ENCODE data around the gene DIP2B. TPM values are rescaled to one million over a fixed set of nuclear protein-coding genes. Genes with fewer than 3 reads are reported as not detected.

Gene DIP2B
- total RNA-seq, 1 experiment from 2014 or later, result 30.2 TPM

DNA sequence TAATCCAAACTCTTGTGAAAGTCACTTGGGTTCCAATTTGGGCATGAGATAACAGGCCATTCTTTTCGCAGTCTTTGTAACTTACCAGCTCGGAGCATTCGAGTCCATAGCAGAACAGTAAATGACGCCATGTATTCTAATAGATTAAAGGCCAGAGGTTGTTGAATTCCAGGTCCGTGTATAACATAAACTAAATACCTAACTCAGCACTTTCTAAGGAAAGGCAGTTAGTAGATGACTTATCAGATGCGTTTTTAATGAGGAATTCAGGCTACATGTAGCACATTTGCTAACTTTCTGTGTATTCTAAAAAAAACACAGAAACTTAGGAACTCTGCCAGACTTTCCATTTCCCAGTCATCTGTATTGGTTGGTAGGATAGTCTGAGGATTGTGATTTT lies 206.3 kb downstream of the DIP2B start:
- Histone ChIP-seq H3K27me3 (ENCODE audit: control insufficient read depth, insufficient read depth, low read length) (no peaks in the 10 kb centered on the region), H3K36me3 (ENCODE audit: control insufficient read depth, insufficient read depth, low read length) (peaks cover 8% of the 10 kb centered on the region), H3K9me3 (ENCODE audit: control insufficient read depth, insufficient read depth, low read depth, low read length) (no peaks in the 10 kb centered on the region), H3K4me3 (ENCODE audit: low read depth in 2 of 2, low read length in 2 of 2) (no peak overlapping the region), H3K27ac (ENCODE audit: low read length) (no peak overlapping the region), H3K4me1 (ENCODE audit: control insufficient read depth, insufficient read depth, low read length) (no peaks in the 10 kb centered on the region)
- BruUV-seq (replicated peaks), result no TSS peak
- CTCF ChIA-PET, result no interaction called here
- intact Hi-C loops (cut with micrococcal nuclease; ENCODE audit: unreplicated experiment) (no loop called here), in situ Hi-C loops (cut with HindIII; ENCODE audit: low pct_unique_long_range_greater_than_20kb, low sequenced_read_pairs) (no loop called here)
- ATAC-seq, result no peak
- DNase-seq (ENCODE audit: low read depth, low spot score), result no peak
- POLR2A ChIA-PET, result no interaction called here
- TF ChIP-seq SIN3A (IDR thresholded peaks at IDR 0.05; ENCODE audit: borderline replicate concordance, insufficient read depth, low read depth, low read length) (no peak), REST (IDR thresholded peaks at IDR 0.05; ENCODE audit: insufficient read depth in 1 of 2, low read depth in 2 of 2, low read length in 1 of 2) (no peak)

- H3K36me3 ChIP-seq (ENCODE audit: control insufficient read depth, insufficient read depth, low read length), result peaks cover 7% of the 10 kb centered on the region
- H3K4me1 ChIP-seq (ENCODE audit: control insufficient read depth, insufficient read depth, low read length), result no peaks in the 10 kb centered on the region
- no peak for DNase-seq (ENCODE audit: low read depth, low spot score)
- no peak for ATAC-seq
- intact Hi-C loops (cut with micrococcal nuclease; ENCODE audit: unreplicated experiment), result no loop called here
- no TSS peak for BruUV-seq (replicated peaks)
- no peak overlapping the region for H3K4me3 ChIP-seq (ENCODE audit: low read depth in 2 of 2, low read length in 2 of 2)
- ChIA-PET CTCF (no interaction called here), POLR2A (no interaction called here)
- in situ Hi-C loops (cut with HindIII; ENCODE audit: low pct_unique_long_range_greater_than_20kb, low sequenced_read_pairs), result no loop called here
- no peaks in the 10 kb centered on the region for H3K9me3 ChIP-seq (ENCODE audit: control insufficient read depth, insufficient read depth, low read depth, low read length)
- no peak overlapping the region for H3K27ac ChIP-seq (ENCODE audit: low read length)
- H3K27me3 ChIP-seq (ENCODE audit: control insufficient read depth, insufficient read depth, low read length), result no peaks in the 10 kb centered on the region
- TF ChIP-seq SIN3A (IDR thresholded peaks at IDR 0.05; ENCODE audit: borderline replicate concordance, insufficient read depth, low read depth, low read length) (no peak), POLR2AphosphoS5 (IDR thresholded peaks at IDR 0.05; ENCODE audit: low read depth, low read length) (no peak), REST (IDR thresholded peaks at IDR 0.05; ENCODE audit: insufficient read depth in 1 of 2, low read depth in 2 of 2, low read length in 1 of 2) (no peak), TCF7L2 (IDR thresholded peaks at IDR 0.05; ENCODE audit: low read depth, low read length) (no peak)
- TF ChIP-seq, protein P1, sequence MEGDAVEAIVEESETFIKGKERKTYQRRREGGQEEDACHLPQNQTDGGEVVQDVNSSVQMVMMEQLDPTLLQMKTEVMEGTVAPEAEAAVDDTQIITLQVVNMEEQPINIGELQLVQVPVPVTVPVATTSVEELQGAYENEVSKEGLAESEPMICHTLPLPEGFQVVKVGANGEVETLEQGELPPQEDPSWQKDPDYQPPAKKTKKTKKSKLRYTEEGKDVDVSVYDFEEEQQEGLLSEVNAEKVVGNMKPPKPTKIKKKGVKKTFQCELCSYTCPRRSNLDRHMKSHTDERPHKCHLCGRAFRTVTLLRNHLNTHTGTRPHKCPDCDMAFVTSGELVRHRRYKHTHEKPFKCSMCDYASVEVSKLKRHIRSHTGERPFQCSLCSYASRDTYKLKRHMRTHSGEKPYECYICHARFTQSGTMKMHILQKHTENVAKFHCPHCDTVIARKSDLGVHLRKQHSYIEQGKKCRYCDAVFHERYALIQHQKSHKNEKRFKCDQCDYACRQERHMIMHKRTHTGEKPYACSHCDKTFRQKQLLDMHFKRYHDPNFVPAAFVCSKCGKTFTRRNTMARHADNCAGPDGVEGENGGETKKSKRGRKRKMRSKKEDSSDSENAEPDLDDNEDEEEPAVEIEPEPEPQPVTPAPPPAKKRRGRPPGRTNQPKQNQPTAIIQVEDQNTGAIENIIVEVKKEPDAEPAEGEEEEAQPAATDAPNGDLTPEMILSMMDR (IDR thresholded peaks at IDR 0.05), result no peak
Measured at GRCh38 chr12:50715174-50715573, 210.4 kb downstream of the DIP2B start.

Measured in Panc1 (cell line).